Stimulated activated CD8-positive, alpha-beta memory T cell treated with anti-CD3 and anti-CD28 coated beads, Interleukin-4, amount 100 ng/mL, for 1 hour (primary cell): Measurements from ENCODE around the gene CDC27.
A peak's percentile ranks its signal among the peaks of the same experiment; 100 is the strongest.
"Not testable (repeated sequence)": the region's sequence is repeated elsewhere in the genome, so short reads cannot be mapped to it uniquely, and the experiment has no call there.

Experiments used
- DNase-seq, 2 donors: peaks; one replicate each; pipeline ENCODE4 v3.0.0-alpha.2; 2020; ENCODE audit warnings: low read depth in 2 of 2, low spot score in 1 of 2

The CDC27 gene

DNA sequence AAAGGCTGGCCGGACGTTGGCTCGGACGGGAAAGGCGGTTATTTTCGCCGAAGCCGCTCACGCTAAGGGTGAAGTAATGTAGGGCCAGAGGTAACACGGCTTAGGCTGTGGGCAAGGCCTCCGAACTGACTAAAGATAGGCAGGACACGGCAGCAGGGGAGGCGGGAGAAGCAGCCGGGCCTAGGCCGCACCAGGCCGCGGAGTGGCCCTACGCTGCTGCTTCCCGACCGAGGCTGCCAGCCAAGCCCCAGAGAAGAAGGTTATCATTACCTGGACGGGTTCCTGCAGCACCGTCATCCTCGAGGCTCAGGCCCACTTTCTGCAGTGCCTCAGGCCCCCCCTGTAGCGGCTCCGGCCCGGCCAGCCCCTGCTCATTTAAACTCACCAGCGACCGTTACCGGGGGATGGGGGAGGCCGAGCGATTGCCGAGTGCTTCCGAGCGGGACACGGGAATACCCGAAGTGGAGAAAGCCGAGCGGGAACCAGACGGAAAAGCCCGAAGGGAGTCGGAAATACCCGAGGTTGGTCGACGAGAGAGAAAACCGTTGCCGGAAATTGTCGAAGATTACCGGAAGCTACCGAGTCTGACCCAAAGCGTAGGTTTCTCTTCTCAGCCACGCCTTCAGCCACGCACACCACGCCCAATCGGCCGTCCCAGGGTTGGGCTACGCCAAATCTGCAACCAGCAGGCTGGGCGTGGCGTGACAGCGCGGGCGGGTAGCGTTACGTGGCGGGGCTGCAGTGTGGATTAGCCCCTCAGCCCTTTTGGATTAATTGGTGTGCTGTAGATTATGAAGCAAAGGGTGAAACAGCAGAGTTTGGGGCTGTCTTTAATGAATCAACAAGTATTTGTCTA, at the start of gene CDC27:
CDC27 (minus strand) TSS at position 420 of the 856 bp plus-strand sequence; CDS start at position 297, 123 bp downstream.
- peak; percentile 98 to 100 for DNase-seq

- no peak for DNase-seq
Observed at GRCh38 chr17:47238321-47239010, 49.4 kb upstream of the CDC27 start.

GRCh38 chr17:47237841-47238240, 48.7 kb upstream of the CDC27 start:
- no peak for DNase-seq

DNA sequence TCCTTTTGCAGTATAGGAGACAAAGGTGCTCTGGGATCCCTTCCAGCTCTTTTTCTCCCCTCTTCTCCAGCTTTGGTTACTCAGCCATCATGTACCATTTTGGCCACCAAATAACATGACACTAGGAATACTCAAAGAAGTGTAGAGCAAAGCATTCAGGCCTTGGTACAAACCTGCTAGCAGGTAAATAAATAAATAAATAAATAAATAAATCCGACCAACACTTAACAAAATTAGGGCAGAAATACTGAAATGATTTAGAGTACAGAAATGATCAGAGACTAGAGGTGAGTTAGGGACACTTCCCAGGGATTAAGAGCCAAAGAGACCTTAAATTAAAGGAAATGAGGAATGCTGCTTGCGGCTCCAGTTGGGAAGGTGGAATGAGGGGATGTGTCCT, 46.8 kb upstream of the CDC27 start:
- DNase-seq, result no peak

DNA sequence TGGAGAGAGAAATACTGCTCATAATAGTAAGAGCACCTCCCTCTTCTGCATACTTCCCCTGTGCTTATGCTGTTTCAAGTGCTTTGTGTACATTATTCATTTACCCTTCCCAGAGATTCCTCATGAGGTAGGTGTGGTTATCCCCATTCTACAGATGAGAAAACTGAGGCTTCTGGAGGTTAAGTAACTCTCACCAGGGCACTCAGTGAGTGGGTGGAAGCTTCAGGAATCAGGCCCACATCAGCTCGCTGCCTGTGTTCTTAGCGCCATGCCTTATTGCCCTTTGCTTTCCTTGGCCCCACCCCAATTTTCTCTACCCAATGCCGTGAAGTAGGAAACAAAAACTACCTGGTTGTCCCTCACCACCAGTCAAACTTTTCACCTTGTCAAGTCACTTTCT, 46.4 kb upstream of the CDC27 start:
- DNase-seq, result no peak

- no peak for DNase-seq
Observed at GRCh38 chr17:47232465-47232864, 43.4 kb upstream of the CDC27 start.

DNA sequence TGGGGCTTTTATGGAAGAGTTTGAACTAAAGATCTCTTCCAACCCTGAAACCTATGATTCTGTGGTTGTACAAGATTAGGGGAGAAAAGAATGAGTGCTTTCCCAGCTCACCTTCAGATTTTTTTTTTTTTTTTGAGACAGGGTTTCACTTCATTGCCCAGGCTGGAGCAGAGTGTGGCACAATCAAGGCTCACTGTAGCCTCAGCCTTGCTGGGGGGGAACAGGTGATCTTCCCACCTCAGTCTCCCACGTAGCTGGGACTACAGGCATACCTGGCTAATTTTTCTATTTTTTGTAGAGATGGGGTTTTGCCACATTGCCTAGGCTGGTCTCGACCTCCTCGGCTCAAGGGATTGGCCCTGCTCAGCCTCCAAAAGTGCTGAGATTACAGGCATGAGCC, 42.8 kb upstream of the CDC27 start:
- no peak for DNase-seq

- DNase-seq, result no peak
Observed at GRCh38 chr17:47231334-47231733, 42.2 kb upstream of the CDC27 start.

DNA sequence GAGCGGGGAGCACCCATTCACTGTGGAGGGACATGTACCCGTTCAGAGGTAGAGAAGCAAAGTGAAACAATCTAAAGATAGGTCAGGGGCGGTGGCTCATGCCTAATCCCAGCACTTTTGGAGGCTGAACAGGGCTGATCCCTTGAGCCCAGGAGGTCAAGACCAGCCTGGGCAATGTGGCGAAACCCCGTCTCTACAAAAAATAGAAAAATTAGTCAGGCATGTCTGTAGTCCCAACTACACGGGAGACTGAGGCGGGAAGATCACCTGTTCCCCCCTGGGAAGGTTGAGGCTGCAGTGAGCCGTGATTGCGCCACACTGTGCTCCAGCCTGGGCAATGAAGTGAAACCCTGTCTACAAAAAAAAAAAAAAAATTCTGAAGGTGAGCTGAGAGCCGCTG, 41.8 kb upstream of the CDC27 start:
- DNase-seq, result no peak

DNA sequence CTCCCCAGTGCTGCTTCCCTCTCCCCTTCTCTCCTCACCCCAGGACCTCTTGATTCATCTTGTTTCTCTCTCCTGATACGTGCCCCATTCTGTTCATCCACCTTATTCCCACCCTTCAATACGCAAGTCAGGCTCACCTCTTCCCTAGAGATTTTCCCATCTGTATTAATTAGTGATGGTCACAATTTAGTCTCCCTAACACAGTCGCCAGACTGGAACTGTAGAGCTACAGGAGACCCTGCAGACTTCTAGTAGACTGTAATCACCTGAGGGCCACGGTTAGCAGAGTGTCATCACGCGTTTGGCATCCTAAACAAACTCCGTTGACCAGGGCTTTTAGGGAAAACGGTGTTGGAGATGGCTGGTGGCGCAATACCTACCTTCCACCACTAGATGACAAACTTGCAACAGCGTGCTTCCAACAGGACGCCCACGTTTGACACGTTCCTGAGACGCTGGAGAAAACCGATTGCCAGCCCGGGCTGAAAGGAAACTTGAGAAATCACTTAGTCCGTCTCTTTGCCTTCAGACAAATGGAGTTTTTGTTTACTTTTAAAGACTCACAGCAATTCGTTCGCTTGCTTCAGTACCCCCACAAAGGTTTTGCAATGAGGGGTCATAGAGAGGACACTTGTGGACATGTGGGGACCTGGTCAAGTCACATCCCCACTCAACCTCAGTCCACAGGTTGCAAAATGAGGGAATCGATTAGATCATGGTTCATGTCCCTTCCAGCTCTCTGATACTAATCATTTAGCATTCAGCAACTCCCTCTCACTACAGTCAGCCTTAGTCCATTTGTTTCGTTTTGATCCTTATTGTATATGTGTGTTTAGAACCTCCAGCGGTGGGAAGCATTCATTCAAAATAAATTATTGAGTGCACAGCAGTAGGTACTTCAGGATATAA, 40.7 kb upstream of the CDC27 start:
- peak; percentile 17 to 51 for DNase-seq

GRCh38 chr17:47227862-47228261, 38.8 kb upstream of the CDC27 start:
- no peak for DNase-seq

DNA sequence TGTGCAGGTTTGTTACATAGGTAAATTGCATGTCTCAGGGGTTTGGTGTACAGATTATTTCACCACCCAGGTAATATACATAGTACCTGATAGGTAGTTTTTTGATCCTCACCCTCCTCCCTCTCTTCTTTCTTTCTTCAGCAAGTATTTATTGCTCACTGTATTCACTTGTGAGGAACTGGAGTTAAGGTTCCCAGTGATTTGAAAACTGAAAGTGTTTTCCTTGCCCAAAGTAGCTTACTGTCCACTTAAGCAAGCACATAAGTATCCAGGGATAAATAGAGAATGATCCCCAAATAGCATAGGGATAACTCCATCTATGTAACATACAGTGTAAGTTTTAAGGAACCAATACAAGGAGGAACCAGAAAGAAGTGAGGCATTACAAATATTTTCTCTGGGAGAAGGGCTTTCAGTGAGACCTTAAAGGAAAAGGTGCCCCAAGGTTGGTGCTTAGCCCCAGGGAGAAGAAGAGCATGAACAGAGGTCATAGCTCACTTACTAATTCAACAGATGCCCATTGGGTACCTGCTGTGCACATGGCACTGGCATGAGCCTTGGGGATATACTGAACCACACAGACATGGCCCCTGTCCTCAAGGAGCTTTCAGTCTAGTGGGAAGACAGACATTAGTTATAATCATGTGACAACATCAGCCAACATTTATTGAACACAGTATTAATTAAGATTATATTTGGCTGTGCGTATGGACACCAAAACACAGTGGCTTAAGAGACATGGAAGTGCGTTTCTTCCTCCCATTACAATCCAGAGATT, 37.0 kb upstream of the CDC27 start:
- DNase-seq, result no peak

- no peak for DNase-seq
Observed at GRCh38 chr17:47225436-47225858, 36.4 kb upstream of the CDC27 start.

GRCh38 chr17:47224966-47225365, 35.9 kb upstream of the CDC27 start:
- DNase-seq, result no peak

DNA sequence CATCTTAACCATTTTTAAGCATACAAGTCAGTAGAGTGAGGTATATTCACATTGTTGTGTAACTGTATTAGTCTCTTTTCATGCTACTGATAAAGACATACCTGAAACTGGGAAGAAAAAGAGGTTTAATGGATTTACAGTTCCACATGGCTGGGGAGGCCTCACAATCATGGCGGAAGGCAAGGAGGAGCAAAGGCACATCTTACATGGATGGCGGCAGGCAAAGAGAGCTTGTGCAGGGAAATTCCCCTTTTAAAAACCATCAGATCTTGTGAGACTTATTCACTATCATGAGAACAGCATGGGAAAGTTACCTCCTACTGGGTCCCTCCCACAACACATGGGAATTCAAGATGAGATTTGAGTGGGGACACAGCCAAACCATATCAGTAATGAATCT, 35.0 kb upstream of the CDC27 start:
- not testable (repeated sequence) for DNase-seq

- DNase-seq, result no peak
Observed at GRCh38 chr17:47223460-47223859, 34.4 kb upstream of the CDC27 start.

DNA sequence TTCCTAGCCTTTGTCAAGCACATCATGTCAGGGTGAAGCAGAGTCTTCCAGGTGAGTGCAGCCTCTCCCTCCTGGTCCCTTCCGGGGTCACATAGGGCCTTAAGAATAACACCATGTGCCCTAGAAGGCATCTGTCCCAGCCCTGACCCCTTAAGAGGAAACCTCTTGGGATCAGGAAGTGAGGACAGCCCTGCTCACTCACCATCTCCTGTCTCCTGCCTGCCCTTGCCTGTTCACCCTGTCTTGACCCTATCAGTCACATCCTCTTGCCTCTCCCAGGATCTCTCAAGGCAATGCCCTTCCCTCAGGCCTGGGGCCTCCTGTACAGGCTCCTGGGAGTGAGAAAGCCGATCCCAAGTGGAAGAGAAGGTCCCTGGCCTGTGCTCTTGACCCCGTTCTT, 33.9 kb upstream of the CDC27 start:
- DNase-seq, result no peak

DNA sequence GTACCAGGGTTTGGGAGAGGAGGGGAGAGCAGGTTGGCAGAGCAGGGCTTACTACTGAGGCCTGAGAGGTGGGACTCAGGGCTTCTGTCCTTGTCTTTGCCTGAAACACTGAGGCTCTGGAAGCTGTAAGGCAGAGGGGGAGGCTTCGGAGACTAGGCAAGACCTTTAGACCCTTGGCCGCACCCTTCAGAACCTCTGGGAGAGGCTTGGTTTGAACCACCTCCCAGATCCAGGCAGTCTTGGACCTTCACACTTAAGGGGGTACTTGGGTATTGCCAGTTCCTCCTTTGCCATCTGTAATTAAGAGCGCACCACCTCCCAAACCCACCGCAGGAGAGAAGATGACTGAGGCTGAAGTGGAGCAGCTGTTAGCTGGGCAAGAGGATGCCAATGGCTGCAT, 33.0 kb upstream of the CDC27 start:
- no peak for DNase-seq

DNA sequence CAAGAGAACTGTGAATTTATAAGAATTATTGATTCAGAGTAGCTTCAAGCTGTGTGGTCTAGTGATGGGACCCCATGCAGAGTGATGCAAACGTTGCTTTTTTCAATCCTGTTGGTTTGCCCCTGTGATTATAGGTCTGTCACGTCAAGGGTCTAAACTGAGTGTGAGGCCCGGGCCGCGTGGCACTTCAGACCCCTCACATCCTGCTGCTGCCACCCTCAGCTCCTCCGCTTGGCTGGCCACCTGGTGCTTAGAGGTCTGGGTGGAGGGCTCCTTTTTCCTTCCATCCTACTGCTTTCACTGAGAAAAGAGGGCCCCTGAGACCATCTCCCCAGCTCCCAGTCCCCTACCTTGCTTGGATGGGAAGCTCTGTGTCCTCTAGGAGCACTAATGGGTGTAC, 32.1 kb upstream of the CDC27 start:
- no peak for DNase-seq

- DNase-seq, result no peak
Observed at GRCh38 chr17:47220531-47220999, 31.5 kb upstream of the CDC27 start.
